ENCODE results near the gene RAB7A. TPM values are rescaled to one million over a fixed set of nuclear protein-coding genes. Genes with fewer than 3 reads are reported as not detected.

The RAB7A gene
- total and polyA plus RNA-seq, 2 of the 4 experiments (the other 2 are of a cell fraction): 57.0 to 240 TPM

GRCh38 chr3:128803307-128803706 lies 77.3 kb downstream of the RAB7A start:
- Histone ChIP-seq H3K18ac (ENCODE audit: low read depth, low read length) (no peak overlapping the region), H2BK15ac (ENCODE audit: low read depth, low read length) (no peak overlapping the region), H3K9ac (ENCODE audit: low read depth, low read length) (no peak overlapping the region), H4K20me1 (ENCODE audit: insufficient read depth, low read length) (peaks cover 23% of the 10 kb centered on the region; the same call in 1 of the 2 replicates), H2AK9ac (replicated peaks; ENCODE audit: low read depth, low read length, poor library complexity) (no peak overlapping the region), H3K23ac (ENCODE audit: low read depth, low read length) (peak overlapping the region; percentile 86), H4K91ac (ENCODE audit: insufficient read depth, low read depth, low read length) (no peak overlapping the region), H3K56ac (ENCODE audit: extremely low read depth, insufficient read depth, low read length) (no peak overlapping the region), H3K36me3 (ENCODE audit: control insufficient read depth, insufficient read depth, low read length) (peaks cover 36% of the 10 kb centered on the region), H4K5ac (ENCODE audit: low read depth, low read length) (no peak overlapping the region; the same call in 1 of the 2 replicates), H2BK20ac (ENCODE audit: low read depth, low read length) (no peak overlapping the region; the same call in 1 of the 2 replicates), H3K14ac (replicated peaks; ENCODE audit: low read depth, low read length) (no peak overlapping the region), H3K4me3 (ENCODE audit: insufficient read depth, low read depth, low read length) (no peak overlapping the region), H2BK5ac (ENCODE audit: low read depth, low read length, poor library complexity, severe bottlenecking) (no peak overlapping the region), H2AFZ (replicated peaks; ENCODE audit: low read length, poor library complexity) (no peak overlapping the region), H3K79me1 (ENCODE audit: low read depth in 1 of 2, low read length in 2 of 2) (peaks cover 54 to 68% of the 10 kb centered on the region in 2 experiments), H2BK120ac (ENCODE audit: low read depth, low read length) (no peak overlapping the region), H3K4me1 (ENCODE audit: control insufficient read depth, insufficient read depth, low read length) (peaks cover 10% of the 10 kb centered on the region), H3K9me3 (ENCODE audit: control insufficient read depth, insufficient read depth, low read length) (no peaks in the 10 kb centered on the region), H3K27ac (ENCODE audit: insufficient read depth, low read length) (no peak overlapping the region), H3K27me3 (ENCODE audit: control insufficient read depth, insufficient read depth, low read length) (no peaks in the 10 kb centered on the region), H3K4me2 (ENCODE audit: low read depth, low read length) (no peak overlapping the region), H4K8ac (ENCODE audit: low read depth in 2 of 2, low read length in 2 of 2) (no peak overlapping the region), H3K4ac (ENCODE audit: low read depth, low read length) (no peak overlapping the region), H3K9me1 (ENCODE audit: insufficient read depth, low read length) (peaks cover 24% of the 10 kb centered on the region), H2AK5ac (ENCODE audit: low read depth, low read length) (no peak overlapping the region)
- intact Hi-C loops (cut with micrococcal nuclease) (no loop called here), in situ Hi-C loops (cut with MboI; ENCODE audit: low sequenced_read_pairs) (no loop called here), dilution Hi-C loops (cut with HindIII; ENCODE audit: low sequenced_read_pairs, unreplicated experiment) (no loop called here)
- no peak for TF ChIP-seq CTCF (conservative IDR thresholded peaks at IDR 0.05; ENCODE audit: low read depth, low read length)
- no peak for TF ChIP-seq MXI1 (IDR thresholded peaks at IDR 0.05; ENCODE audit: borderline replicate concordance, low read depth, low read length)
- TF ChIP-seq FOS (IDR thresholded peaks at IDR 0.05; ENCODE audit: low read depth, low read length): no peak
- TF ChIP-seq MAZ (IDR thresholded peaks at IDR 0.05; ENCODE audit: borderline replicate concordance, low read depth, low read length): no peak
- TF ChIP-seq USF2 (IDR thresholded peaks at IDR 0.05; ENCODE audit: low read depth, low read length): no peak
- no peak for TF ChIP-seq ELK1 (IDR thresholded peaks at IDR 0.05; ENCODE audit: borderline replicate concordance, low read depth, low read length)
- no peak for TF ChIP-seq RFX5 (IDR thresholded peaks at IDR 0.05; ENCODE audit: low read depth, low read length)
- no peak for TF ChIP-seq POLR2A (IDR thresholded peaks at IDR 0.05; ENCODE audit: low read depth, low read length)
- TF ChIP-seq MAFK (IDR thresholded peaks at IDR 0.05; ENCODE audit: low read depth, low read length): no peak
- TF ChIP-seq RCOR1 (IDR thresholded peaks at IDR 0.05; ENCODE audit: insufficient replicate concordance, low read length): no peak
- no peak for TF ChIP-seq CEBPB (IDR thresholded peaks at IDR 0.05; ENCODE audit: low read depth, low read length)
- no peak for TF ChIP-seq SMC3 (IDR thresholded peaks at IDR 0.05; ENCODE audit: low read depth, low read length)
- ChIA-PET CTCF (interaction anchor here (0.6 kb wide), 1 partner anchor 8 kb away, joined by 3 read pairs; no protein-coding TSS in a partner anchor), POLR2A (ENCODE audit: unreplicated experiment) (no interaction called here)
- BruUV-seq (replicated peaks): no TSS peak
- DNase-seq (no peak), ATAC-seq (ENCODE audit: low read depth) (no peak)
